GM19455 (cell line): ENCODE results near the gene RPL28.
A peak's percentile ranks its signal among the peaks of the same experiment; 100 is the strongest.

Source experiments
- ATAC-seq: cut with Tn5 transposase; IDR thresholded peaks from one replicate; pipeline ENCODE4 v1.9.1; 2021; ENCODE audit not compliant: unreplicated experiment

Gene RPL28

GRCh38 chr19:55385724-55386492, at the start of gene RPL28:
TSS of gene RPL28 (plus strand) at chr19:55385932. CDS start at chr19:55386358, 426 bp downstream.
- peak; percentile 56 for ATAC-seq

- ATAC-seq = no peak
Observed at GRCh38 chr19:55336101-55336500, 49.6 kb upstream of the RPL28 start.

GRCh38 chr19:55339105-55339888, 46.4 kb upstream of the RPL28 start, which contains the start of gene KMT5C:
TSS of gene KMT5C (plus strand) at chr19:55339876. CDS start at chr19:55341937, 2,061 bp downstream.
- peak; percentile 91 for ATAC-seq

- no peak for ATAC-seq
Observed at GRCh38 chr19:55339889-55340783, 45.6 kb upstream of the RPL28 start.

- ATAC-seq = no peak
Observed at GRCh38 chr19:55340784-55341147, 45.0 kb upstream of the RPL28 start.

- ATAC-seq = no peak
Observed at GRCh38 chr19:55341171-55341588, 44.6 kb upstream of the RPL28 start.

- no peak for ATAC-seq
Observed at GRCh38 chr19:55341595-55342531, 43.9 kb upstream of the RPL28 start.

GRCh38 chr19:55344444-55344843, 41.3 kb upstream of the RPL28 start:
- no peak for ATAC-seq

GRCh38 chr19:55345101-55345817, 40.5 kb upstream of the RPL28 start:
- ATAC-seq = no peak

- no peak for ATAC-seq
Observed at GRCh38 chr19:55345818-55346724, 39.7 kb upstream of the RPL28 start.

GRCh38 chr19:55346725-55347441, 38.8 kb upstream of the RPL28 start:
- ATAC-seq = no peak

GRCh38 chr19:55347442-55348009, 38.2 kb upstream of the RPL28 start:
- ATAC-seq = no peak

- ATAC-seq = no peak
Observed at GRCh38 chr19:55348317-55349034, 37.3 kb upstream of the RPL28 start.

- no peak for ATAC-seq
Observed at GRCh38 chr19:55350620-55351315, 35.0 kb upstream of the RPL28 start.

- no peak for ATAC-seq
Observed at GRCh38 chr19:55352040-55352439, 33.7 kb upstream of the RPL28 start.

- no peak for ATAC-seq
Observed at GRCh38 chr19:55352549-55353145, 33.1 kb upstream of the RPL28 start.
